Aorta (tissue), 5 donors: ENCODE measurements around the gene GNG8. TPM values are rescaled to one million over a fixed set of nuclear protein-coding genes. Genes with fewer than 3 reads are reported as not detected.
"Not testable (repeated sequence)": the region's sequence is repeated elsewhere in the genome, so short reads cannot be mapped to it uniquely, and the experiment has no call there.

Source experiments
- ATAC-seq: fragments of 200-7000 bp; cut with Tn5 transposase; one replicate; pipeline ENCODE4 v1.9.1; 2022; ENCODE audit warnings: moderate library complexity; ENCODE audit not compliant: low FRiP score
- DNase-seq, 2 donors: peaks; one replicate each; pipeline ENCODE4 v3.0.0-alpha.2; 2020
- H3K27ac ChIP-seq, 2 donors: one replicate each; pipeline ENCODE4 v1.5.1; 2013; ENCODE audit warnings: low read length in 2 of 2, mild to moderate bottlenecking in 2 of 2, moderate library complexity in 2 of 2, control low read depth in 1 of 2, inconsistent platforms in 1 of 2, low read depth in 1 of 2
- H3K27me3 ChIP-seq, 2 donors: one replicate each; pipeline ENCODE4 v1.6.1; 2013; ENCODE audit warnings: control low read depth in 1 of 2, low read length in 1 of 2, mild to moderate bottlenecking in 1 of 2, moderate library complexity in 1 of 2; ENCODE audit not compliant: insufficient read depth in 2 of 2, control insufficient read depth in 1 of 2
- H3K36me3 ChIP-seq, 2 donors: one replicate each; pipeline ENCODE4 v1.6.1; 2013; ENCODE audit warnings: control low read depth in 1 of 2, low read length in 1 of 2, mild to moderate bottlenecking in 1 of 2; ENCODE audit not compliant: insufficient read depth in 2 of 2, control insufficient read depth in 1 of 2
- H3K4me1 ChIP-seq, 2 donors: one replicate each; pipeline ENCODE4 v1.6.1; 2013; ENCODE audit warnings: low read length in 2 of 2, control low read depth in 1 of 2, mild to moderate bottlenecking in 1 of 2, moderate library complexity in 1 of 2; ENCODE audit not compliant: insufficient read depth in 2 of 2, control insufficient read depth in 1 of 2
- H3K4me3 ChIP-seq, 2 donors: one replicate each; pipeline ENCODE4 v1.5.1; 2013; ENCODE audit warnings: low read length in 2 of 2, control low read depth in 1 of 2, mild to moderate bottlenecking in 1 of 2
- H3K9me3 ChIP-seq: one replicate; pipeline ENCODE4 v1.6.1; 2013; ENCODE audit warnings: mild to moderate bottlenecking, low read length; ENCODE audit not compliant: control insufficient read depth
- WGBS, 2 donors: extraction: QIAGEN DNeasy Blood & Tissue Kit; methylation state at CpG; one replicate each; pipeline ENCODE4 v1.1.7; 2013; 5-methylcytosine and 5-hydroxymethylcytosine counted together
- intact Hi-C, 2 donors: fragments of 100-400 bp; cut with DNase I; formaldehyde crosslinking; loops; one replicate each; pipeline versions ENCODE4 v1.14.2 to v1.15.0; 2022
- polyA plus RNA-seq, 2 donors: library from polyadenylated mRNA; stranded (reverse); fragments of 200-250 nt; gene quantifications; one replicate each; pipeline ENCODE4 v1.2.3, GENCODE V29; 2013
- total RNA-seq, 2 donors: library from RNA; stranded (reverse); fragmentation: NEBNext Ultra II Directional; extraction: Animal tissue kit (Norgen Biotek cat#: 25700); gene quantifications; one replicate each; pipeline ENCODE4 v1.2.1, GENCODE V29; 2021
- donor health status: healthy with polysubstance abuse.
- donor health status: Bipolar disorder and iron deficiency.
- donor health status: DM: no; HTN: no; CAD: no.
- donor health status: DM: no; HTN: no; CAD: no.
- donor health status: DM: yes; HTN: yes; CAD: no.

Gene GNG8
- total and polyA plus RNA-seq, 4 donors: 3.0 to 4.5 TPM; not detected in 2

DNA sequence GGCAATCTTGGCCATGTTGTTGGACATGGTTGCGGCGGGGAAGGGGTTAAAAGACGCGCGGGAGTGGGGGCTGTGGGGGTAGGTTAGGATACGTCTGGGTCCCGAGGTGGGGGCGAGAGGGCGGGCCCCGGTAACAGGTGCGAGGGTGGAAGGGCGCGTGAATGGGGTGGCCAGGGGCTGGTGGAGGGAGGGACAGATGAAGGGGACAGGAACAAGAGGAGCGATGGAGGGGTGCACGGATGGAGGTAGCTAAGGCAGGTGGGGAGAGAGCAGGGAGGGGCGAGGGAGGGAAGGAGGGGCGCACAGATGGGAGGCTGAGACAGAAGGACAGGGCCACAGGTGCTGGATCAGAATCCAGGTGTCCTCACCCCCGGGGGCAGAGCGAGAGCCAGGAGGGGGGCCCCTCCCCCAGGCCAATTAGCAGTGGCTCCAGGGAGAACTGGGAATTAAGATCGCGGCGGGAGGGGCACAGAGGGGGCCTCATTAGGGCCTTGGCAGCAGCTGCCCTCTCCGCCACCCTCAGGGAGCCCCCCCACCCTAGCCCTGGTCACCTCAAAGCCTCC, 1.3 kb downstream of the GNG8 start:
- H3K27ac ChIP-seq: no peak overlapping the region
- H3K4me1 ChIP-seq: no peaks in the 10 kb centered on the region
- intact Hi-C loops: no loop called here
- H3K36me3 ChIP-seq: no peaks in the 10 kb centered on the region
- 11 to 16% methylated on average over 23 of the region's 23 CpGs for WGBS, 2 donors
- no peak for ATAC-seq
- H3K4me3 ChIP-seq: no peak overlapping the region
- H3K27me3 ChIP-seq: no peaks in the 10 kb centered on the region
- H3K9me3 ChIP-seq: no peaks in the 10 kb centered on the region
- DNase-seq: no peak

DNA sequence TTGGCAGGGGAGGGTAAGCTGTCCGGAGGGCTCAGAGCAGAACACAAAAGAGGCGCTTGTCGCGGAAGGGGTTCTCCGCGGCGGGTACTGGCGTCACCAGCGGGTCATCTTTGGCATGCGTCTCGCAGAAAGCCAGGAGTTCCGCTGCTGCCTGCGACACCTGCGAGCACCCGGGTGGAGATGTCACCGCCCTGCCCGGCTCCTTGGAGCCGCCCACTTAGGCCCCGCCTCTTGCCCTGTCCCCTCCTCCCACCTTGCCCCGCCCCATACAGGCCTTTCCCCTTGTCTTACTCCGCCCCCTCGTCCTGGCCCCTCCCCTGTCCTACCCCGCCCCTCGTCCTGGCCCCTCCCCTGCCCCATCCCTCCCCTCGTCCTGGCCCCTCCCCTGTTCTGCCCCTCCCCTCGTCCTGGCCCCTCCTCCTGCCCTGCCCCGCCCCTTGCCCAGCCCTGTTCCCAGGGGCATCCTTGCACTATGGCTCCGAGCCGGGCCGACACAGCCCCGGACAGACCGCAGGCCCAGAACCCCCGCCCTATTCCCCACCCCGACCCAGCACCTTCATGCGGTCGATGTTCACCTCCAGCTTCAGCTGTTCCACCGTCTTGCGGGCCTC, 1.9 kb downstream of the GNG8 start:
- ATAC-seq: peak; percentile 73
- H3K4me1 ChIP-seq: no peaks in the 10 kb centered on the region
- WGBS, 2 donors: 21% methylated on average over 37 to 38 of the region's 38 CpGs
- H3K9me3 ChIP-seq: no peaks in the 10 kb centered on the region
- intact Hi-C loops: no loop called here
- no peak overlapping the region for H3K4me3 ChIP-seq
- H3K27me3 ChIP-seq: no peaks in the 10 kb centered on the region
- H3K27ac ChIP-seq: no peak overlapping the region
- no peaks in the 10 kb centered on the region for H3K36me3 ChIP-seq
- DNase-seq: peak; percentile 91 to 98

DNA sequence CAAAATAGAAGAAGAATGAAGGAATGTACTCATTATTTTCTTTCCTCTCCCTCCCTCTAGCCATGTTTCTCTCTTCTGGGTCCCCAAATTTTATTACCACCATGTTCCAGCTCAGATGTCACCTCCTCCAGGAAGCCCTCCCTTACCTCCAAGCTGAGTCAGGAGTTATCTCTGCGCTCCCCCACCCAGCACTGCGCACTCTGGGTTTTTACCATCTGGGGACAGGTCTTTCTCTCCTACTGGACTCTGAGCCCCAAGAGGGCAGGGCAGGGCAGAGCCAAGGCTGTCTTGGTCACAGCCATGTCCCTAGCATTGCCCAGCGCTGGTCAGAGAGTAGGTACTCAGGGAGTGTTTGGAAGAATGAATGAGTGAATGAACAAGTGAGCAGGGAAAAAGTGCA, 2.9 kb downstream of the GNG8 start:
- H3K9me3 ChIP-seq: no peaks in the 10 kb centered on the region
- no peak overlapping the region for H3K4me3 ChIP-seq
- no peak for ATAC-seq
- H3K36me3 ChIP-seq: no peaks in the 10 kb centered on the region
- no peaks in the 10 kb centered on the region for H3K4me1 ChIP-seq
- intact Hi-C loops: no loop called here
- H3K27ac ChIP-seq: no peak overlapping the region
- 93 to 94% methylated on average over 3 of the region's 3 CpGs for WGBS, 2 donors
- H3K27me3 ChIP-seq: no peaks in the 10 kb centered on the region
- no peak for DNase-seq

DNA sequence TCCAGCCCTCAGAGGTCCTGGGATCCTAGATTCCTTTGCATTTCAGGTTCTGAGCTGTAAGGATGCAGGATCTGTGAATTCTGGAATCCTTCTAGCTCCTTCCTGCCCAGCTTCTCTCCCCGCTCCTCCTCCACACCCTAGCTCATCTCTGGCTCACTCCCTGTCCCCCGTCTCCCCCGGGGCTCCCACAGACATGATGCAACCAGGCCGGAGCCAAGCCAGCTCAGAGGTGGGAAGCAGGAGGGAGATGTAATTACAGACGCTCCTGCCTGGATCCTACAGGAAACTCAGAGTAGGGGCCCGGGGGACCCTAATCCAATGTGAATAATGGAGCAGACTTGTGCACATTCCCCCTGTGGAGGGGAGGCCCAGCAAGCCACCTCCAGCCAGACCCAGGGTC, 4.5 kb downstream of the GNG8 start:
- Histone ChIP-seq H3K9me3 (no peaks in the 10 kb centered on the region), H3K27me3 (no peaks in the 10 kb centered on the region), H3K27ac (no peak overlapping the region), H3K36me3 (no peaks in the 10 kb centered on the region), H3K4me3 (no peak overlapping the region), H3K4me1 (no peaks in the 10 kb centered on the region)
- ATAC-seq (no peak), DNase-seq (no peak)
- intact Hi-C loops: no loop called here
- WGBS, 2 donors: 59 to 65% methylated on average over 6 of the region's 6 CpGs

DNA sequence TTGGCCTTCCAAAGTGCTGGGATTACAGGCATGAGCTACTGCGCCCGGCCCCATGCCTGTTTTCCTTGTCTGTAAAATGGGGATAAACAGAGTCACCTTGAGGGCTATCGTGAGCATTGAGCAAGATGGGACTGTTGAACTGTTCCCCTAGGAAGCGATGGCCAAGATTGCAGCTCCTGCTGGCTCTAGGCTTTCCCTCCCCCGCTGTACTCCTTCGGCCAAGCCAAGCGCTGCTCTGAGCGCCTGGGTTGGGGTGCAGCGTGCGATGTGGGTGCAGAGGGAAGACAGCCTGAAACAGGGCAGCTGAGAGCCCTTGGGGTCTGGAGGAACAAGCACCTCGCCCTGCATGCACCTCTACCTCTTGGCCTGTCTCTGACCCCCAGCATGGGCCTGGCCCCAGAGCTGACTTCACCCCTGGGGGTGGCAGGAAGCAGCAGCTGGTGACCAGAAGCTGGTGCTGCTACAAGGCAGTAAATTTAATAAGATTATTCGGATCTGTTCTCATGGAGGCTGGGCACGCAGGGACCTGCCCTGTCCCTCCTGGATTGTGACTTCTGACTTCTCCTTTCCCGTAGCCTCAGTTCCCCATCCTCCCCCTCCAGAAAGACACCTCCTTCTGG, 5.3 kb downstream of the GNG8 start:
- Histone ChIP-seq H3K36me3 (no peaks in the 10 kb centered on the region), H3K9me3 (no peaks in the 10 kb centered on the region), H3K4me1 (no peaks in the 10 kb centered on the region), H3K27me3 (no peaks in the 10 kb centered on the region), H3K27ac (no peak overlapping the region), H3K4me3 (no peak overlapping the region)
- intact Hi-C loops: no loop called here
- WGBS, 2 donors: 84 to 86% methylated on average over 14 of the region's 14 CpGs
- no peak for DNase-seq
- no peak for ATAC-seq

DNA sequence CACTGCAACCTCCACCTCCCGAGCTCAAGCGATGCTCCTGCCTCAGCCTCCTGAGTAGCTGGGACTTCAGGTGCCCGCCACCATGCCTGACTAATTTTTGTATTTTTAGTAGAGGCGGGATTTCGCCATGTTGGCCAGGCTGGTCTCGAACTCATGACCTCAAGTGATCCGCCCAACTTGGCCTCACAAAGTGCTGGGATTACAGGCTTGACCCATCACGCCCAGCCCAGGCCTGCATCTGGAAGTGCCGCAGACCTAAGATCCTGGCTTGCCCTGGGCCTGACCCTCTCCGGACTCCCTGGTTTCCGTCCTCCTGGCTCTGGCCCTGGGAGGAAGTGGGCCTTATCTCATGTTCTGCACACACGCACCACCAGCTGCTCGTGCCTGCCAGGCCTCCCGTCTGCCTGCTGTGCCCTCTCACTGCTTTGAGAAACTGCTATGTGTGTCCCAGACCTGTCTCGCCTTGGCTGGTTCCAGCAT, 6.4 kb downstream of the GNG8 start:
- Histone ChIP-seq H3K27ac (peak overlapping the region in 1 of 2 donors; percentile 9), H3K4me1 (no peaks in the 10 kb centered on the region)
- 40 to 41% methylated on average over 15 of the region's 15 CpGs for WGBS, 2 donors

DNA sequence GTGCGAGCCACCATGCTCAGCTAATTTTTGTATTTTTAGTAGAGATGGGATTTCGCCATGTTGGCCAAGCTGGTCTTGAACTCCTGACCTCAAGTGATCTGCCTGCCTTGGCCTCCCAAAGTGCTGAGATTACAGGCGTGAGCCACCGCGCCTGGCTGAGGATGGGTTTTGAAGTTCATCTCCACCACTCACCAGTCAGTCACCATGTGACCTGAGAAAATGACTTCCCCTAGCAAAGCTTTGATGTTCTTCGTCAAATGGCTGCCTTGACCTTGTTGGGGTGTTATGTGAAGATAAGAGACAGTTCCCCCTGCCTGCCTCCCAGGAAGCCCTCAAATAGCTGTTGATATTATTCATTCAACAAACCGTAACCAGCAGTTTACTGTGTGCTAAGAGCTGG, 7.0 kb downstream of the GNG8 start:
- H3K27ac ChIP-seq, H3K4me3 ChIP-seq, H3K4me1 ChIP-seq, intact Hi-C loops, H3K36me3 ChIP-seq, ATAC-seq, H3K9me3 ChIP-seq, H3K27me3 ChIP-seq, DNase-seq: not testable (repeated sequence)
- WGBS, 2 donors: 97% methylated on average over 7 of the region's 7 CpGs

More for the DNA sequence above, 6.4 kb downstream of the GNG8 start:
- no peaks in the 10 kb centered on the region for H3K9me3 ChIP-seq
- no peak overlapping the region for H3K4me3 ChIP-seq
- ATAC-seq (no peak), DNase-seq (peak in 1 of 2 donors; percentile 79)
- no peaks in the 10 kb centered on the region for H3K36me3 ChIP-seq
- no peaks in the 10 kb centered on the region for H3K27me3 ChIP-seq
- intact Hi-C loops: no loop called here

DNA sequence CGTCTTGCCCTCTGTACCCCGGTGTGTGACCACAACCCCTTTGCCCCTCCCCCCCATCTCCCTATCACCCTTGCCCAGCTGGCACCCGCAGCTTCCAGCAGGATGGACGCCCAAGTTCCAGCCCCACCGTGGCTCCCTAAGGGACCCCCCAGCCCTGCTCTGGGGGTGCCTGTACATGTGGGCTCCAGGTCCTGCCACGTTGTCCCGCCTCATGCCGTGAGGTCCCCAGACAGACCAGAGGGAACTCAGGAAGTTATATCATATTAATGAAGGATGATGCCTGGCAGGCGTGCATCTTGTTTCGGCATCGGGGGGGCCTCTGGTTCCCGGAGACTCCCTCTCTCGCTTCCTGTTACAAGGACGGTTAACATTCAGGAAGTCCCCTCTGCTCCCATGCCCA, 9.6 kb downstream of the GNG8 start:
- DNase-seq: peak in 1 of 2 donors; percentile 65
- intact Hi-C loops: no loop called here
- Histone ChIP-seq H3K4me1 (no peaks in the 10 kb centered on the region), H3K27ac (peak overlapping the region; percentile 58 to 98), H3K36me3 (no peaks in the 10 kb centered on the region), H3K4me3 (no peak overlapping the region), H3K27me3 (no peaks in the 10 kb centered on the region), H3K9me3 (no peaks in the 10 kb centered on the region)
- ATAC-seq: no peak
- WGBS, 2 donors: 67 to 72% methylated on average over 14 of the region's 14 CpGs

DNA sequence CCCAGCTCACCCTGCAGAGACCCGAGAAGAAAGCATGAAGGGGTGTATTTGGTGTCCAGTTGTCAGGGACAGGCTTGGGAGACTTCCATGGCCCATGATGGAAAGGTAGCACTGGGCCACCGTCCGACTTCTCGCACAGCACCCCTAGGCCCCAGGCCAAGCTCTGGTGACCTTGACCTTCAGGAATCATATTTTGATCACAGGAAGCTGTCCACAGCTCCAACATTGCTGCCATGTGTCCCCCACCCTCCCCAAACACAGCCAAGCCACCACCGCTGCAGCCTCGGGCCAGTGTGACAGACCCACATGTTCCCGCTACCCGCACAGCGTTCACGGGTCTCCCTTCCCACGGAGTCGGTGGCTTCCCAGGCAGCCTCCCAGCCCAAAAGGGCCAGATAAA, 10.3 kb downstream of the GNG8 start:
- H3K4me1 ChIP-seq: no peaks in the 10 kb centered on the region
- H3K4me3 ChIP-seq: no peak overlapping the region
- peak; percentile 0 for ATAC-seq
- no peaks in the 10 kb centered on the region for H3K36me3 ChIP-seq
- H3K9me3 ChIP-seq: no peaks in the 10 kb centered on the region
- WGBS, 2 donors: 29 to 30% methylated on average over 12 of the region's 12 CpGs
- peak overlapping the region; percentile 58 to 98 for H3K27ac ChIP-seq
- no peaks in the 10 kb centered on the region for H3K27me3 ChIP-seq
- DNase-seq: no peak
- intact Hi-C loops: no loop called here
